Panc1 (cell line): Measurements from ENCODE around the gene OTOA.
"Not testable (repeated sequence)": the region's sequence is repeated elsewhere in the genome, so short reads cannot be mapped to it uniquely, and the experiment has no call there.

Experiments
- CTCF ChIP-seq: fragments of 450-650 bp; IDR thresholded peaks from 2 replicates; pipeline ENCODE4 v1.5.1; 2017; ENCODE audit warnings: mild to moderate bottlenecking
- REST ChIP-seq, 2 experiments: IDR thresholded peaks; 2 replicates each; pipeline ENCODE4 v1.6.1; 2011 to 2012; ENCODE audit warnings: low read depth in 2 of 2, control low read depth in 1 of 2, low read length in 1 of 2, mild to moderate bottlenecking in 1 of 2, moderate library complexity in 1 of 2; ENCODE audit not compliant: insufficient read depth in 1 of 2
- TCF7L2 ChIP-seq: IDR thresholded peaks from 2 replicates; pipeline ENCODE4 v1.6.1; 2011; ENCODE audit warnings: mild to moderate bottlenecking, low read depth, low read length, inconsistent platforms

- TF ChIP-seq CTCF; TCF7L2; REST (IDR thresholded peaks at IDR 0.05; ENCODE audit: insufficient read depth in 1 of 2, low read depth in 2 of 2, low read length in 1 of 2): not testable (repeated sequence)
These were observed 104.5 kb downstream of the OTOA start for GRCh38 chr16:21768280-21768679.
